HuH-7.5 (cell line): ENCODE measurements around the gene CRYGN.
A peak's percentile ranks its signal among the peaks of the same experiment; 100 is the strongest.

ENCODE experiments used
- DNase-seq: peaks from one replicate; pipeline ENCODE4 v3.0.0; 2011; ENCODE audit warnings: low spot score

CRYGN gene

GRCh38 chr7:151459726-151460473 is 20.0 kb upstream of the CRYGN start:
- DNase-seq = peak; percentile 77

- DNase-seq = no peak
These were observed 17.6 kb upstream of the CRYGN start for GRCh38 chr7:151457534-151457933.

- DNase-seq = no peak
These were observed 16.8 kb upstream of the CRYGN start for GRCh38 chr7:151456782-151457181.

- DNase-seq = no peak
These were observed 16.3 kb upstream of the CRYGN start for GRCh38 chr7:151456276-151456675.

GRCh38 chr7:151455690-151456089 is 15.7 kb upstream of the CRYGN start:
- no peak for DNase-seq

- DNase-seq = no peak
These were observed 15.1 kb upstream of the CRYGN start for GRCh38 chr7:151454932-151455530.

- DNase-seq = no peak
These were observed 14.4 kb upstream of the CRYGN start for GRCh38 chr7:151454305-151454704.

GRCh38 chr7:151453326-151453791 is 13.4 kb upstream of the CRYGN start:
- DNase-seq = no peak

GRCh38 chr7:151452680-151453325 is 12.9 kb upstream of the CRYGN start:
- DNase-seq = no peak

- no peak for DNase-seq
These were observed 12.0 kb upstream of the CRYGN start for GRCh38 chr7:151451626-151452571.

GRCh38 chr7:151451156-151451555 is 11.2 kb upstream of the CRYGN start:
- DNase-seq = no peak

GRCh38 chr7:151449990-151450389 is 10.0 kb upstream of the CRYGN start:
- DNase-seq = no peak

- peak; percentile 95 for DNase-seq
These were observed 8.6 kb upstream of the CRYGN start for GRCh38 chr7:151448261-151449252.

- no peak for DNase-seq
These were observed 7.9 kb upstream of the CRYGN start for GRCh38 chr7:151447901-151448260.

- DNase-seq = no peak
These were observed 7.4 kb upstream of the CRYGN start for GRCh38 chr7:151447312-151447711.

- no peak for DNase-seq
These were observed 6.5 kb upstream of the CRYGN start for GRCh38 chr7:151446412-151446811.

- no peak for DNase-seq
These were observed 4.7 kb upstream of the CRYGN start for GRCh38 chr7:151444632-151445031.

- DNase-seq = no peak
These were observed 3.0 kb upstream of the CRYGN start for GRCh38 chr7:151442776-151443496.

- DNase-seq = no peak
These were observed 981 bp upstream of the CRYGN start for GRCh38 chr7:151440799-151441445.
